HTERT RPE-1 (cell line): ENCODE results near the gene CAPZB.

Experiments
- in situ Hi-C: fragments of 300-500 bp; cut with MboI; formaldehyde crosslinking; loops from 4 replicates; pipeline ENCODE4 v1.14.3; 2020; ENCODE audit warnings: low sequenced_read_pairs

Gene CAPZB

DNA sequence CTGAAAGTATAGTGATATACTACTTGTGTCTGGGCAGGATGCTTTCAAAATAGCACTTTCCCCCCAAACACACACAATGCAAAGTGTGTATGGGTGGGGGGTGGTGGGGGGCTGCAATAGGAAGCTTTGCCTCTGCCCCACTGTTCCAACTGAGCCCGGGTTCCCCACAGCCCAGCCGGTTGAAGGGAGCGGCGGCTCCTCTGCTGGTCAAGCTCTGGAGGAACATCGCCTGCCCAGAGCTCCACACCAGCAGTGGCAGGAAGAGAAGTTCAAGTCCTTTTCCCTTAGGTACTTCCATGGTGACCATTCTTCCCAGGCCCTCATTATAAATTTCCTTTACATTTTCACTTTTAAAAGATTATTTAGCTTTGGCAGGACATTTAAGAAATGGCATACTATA is 74.9 kb downstream of the CAPZB start:
- in situ Hi-C loops: no loop called here

DNA sequence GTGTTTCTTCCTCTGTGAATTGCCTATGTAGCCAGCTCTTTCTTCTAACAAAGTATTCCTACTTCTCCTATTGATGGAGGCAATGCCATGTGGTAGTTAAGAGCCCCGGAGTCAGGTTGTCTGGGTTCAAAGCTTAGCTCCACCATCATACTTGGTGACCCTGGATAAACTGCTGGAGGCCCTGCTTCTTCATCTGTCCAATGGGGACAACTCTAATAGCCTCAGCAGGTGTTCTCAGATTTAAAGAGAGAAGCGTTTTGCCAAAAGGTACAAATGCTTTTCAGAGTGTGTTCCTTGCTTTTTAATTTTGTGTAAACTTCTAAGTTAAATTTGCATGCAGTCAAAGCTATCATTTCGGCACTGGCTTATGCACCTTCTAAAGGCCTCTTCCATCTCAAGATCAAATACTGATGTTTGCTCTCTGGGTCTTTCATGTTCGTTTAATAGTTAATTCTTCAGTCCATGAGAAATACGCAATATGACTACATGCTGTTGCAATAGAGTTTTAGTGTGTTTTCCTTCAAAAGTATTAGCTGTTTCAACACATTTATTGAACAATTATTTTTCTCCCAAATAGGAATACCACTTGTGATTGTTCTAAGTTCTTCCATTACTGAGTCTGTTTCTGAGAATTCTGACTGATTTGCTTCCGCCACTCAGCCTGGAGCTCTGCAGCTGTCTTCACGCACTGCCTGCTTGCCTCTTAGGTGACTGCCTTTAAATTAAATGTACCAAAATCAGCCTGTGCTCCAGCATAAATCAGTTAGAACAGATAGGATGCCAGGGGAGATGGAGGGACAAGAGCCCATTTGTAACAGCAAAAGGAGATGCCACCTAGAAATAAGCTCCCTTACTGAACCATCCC is 75.6 kb downstream of the CAPZB start:
- in situ Hi-C loops: no loop called here

GRCh38 chr1:19407494-19408096 is 77.7 kb downstream of the CAPZB start:
- in situ Hi-C loops: no loop called here

DNA sequence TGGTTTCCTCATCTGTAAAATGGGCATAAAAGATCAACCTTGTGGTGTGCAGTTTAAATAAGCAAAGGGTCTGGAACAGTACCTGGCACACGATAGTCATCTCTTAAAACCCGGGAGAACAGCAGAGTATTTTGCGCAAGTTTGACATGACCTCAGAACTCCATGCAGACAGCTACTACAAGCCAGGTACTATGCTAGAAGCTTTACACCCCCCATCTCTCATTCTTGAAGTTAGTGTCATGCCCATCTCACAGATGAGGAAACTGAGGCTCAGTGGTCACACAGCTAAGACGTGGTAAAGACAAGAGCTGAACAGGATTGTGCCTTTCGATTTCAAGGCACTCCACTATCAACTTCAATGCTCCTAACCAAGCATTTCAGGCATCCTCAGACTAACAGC is 78.7 kb downstream of the CAPZB start:
- in situ Hi-C loops: no loop called here

DNA sequence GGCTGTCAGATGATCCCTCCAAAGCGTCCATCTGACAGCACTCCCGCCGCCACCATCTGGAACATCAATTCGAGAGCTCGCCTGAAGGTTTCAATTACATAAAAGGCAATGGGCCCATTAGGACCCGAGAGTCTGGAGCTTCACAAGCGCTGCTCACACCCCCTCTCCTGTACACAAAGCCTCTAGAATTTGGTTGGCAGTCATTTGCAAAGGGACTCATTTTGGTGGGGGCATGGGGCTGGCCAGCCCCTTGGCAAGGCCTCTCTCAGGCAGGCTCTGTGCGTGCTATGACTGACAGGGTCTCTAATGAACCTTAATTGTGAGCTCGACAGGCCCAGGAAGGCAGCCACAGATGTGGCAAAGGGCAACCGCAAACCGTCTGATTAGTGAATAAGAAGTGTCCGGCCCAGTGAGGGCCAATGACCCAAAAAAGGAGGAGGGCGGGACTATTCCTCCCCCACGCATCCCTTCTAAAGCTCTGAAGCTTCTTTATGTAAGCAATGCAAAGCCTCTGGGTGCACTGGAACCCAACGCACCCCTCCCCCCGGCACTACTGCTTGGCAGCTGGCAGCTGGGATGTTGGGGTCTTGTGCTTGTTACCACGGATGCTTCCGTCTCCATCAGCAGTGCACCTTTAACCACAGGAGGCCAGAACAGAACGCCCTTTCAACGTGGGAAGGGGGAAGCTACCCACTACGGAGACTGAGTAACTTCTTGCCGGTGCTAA is 79.4 kb downstream of the CAPZB start:
- in situ Hi-C loops: no loop called here

DNA sequence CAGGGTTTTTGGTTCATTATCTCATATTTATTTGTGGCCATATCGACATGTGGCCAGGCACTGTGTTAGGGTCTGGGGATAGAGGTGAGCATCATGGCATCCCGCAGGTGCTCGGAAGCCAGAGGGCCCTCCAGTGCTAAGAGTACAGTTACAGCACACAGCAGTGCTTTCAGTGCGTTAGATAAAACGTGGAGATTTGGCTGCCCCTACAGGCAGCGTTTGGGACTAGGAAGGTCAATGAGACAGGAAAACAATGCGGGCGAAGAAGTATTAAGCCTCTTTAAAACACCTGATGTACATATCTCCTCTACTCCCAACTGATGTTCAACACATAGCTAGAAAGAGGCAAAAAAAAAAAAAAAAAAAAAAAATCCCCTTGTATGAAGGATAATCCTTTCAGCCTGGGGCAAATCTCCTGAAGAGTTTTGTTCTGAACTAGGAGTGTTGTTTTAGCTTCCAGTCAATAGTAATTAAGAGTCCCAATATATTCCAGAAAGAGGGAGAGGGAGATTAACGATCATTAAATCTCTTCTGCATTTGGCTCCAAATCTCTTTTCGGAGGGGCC is 80.1 kb downstream of the CAPZB start:
- in situ Hi-C loops: no loop called here

DNA sequence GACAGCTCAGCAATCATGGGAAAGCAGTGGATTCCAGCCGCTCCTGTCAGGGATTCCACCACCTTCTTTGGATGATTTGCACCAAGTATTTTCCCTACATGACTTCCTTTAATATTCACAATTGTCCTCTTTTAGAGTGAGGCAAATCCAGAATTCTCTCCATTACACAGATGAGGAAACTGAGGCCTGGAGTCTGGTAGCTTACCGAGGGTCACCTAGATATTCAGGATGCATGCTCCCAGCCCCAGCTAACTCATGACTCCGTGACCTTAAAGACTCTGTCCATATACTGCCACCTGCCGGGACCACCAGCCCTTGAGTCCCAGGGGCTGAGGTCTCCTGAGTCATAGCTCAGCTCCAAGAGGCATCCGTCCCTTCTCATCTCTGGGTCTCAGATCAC is 80.6 kb downstream of the CAPZB start:
- in situ Hi-C loops: no loop called here

GRCh38 chr1:19403256-19403655 is 82.1 kb downstream of the CAPZB start:
- in situ Hi-C loops: no loop called here

DNA sequence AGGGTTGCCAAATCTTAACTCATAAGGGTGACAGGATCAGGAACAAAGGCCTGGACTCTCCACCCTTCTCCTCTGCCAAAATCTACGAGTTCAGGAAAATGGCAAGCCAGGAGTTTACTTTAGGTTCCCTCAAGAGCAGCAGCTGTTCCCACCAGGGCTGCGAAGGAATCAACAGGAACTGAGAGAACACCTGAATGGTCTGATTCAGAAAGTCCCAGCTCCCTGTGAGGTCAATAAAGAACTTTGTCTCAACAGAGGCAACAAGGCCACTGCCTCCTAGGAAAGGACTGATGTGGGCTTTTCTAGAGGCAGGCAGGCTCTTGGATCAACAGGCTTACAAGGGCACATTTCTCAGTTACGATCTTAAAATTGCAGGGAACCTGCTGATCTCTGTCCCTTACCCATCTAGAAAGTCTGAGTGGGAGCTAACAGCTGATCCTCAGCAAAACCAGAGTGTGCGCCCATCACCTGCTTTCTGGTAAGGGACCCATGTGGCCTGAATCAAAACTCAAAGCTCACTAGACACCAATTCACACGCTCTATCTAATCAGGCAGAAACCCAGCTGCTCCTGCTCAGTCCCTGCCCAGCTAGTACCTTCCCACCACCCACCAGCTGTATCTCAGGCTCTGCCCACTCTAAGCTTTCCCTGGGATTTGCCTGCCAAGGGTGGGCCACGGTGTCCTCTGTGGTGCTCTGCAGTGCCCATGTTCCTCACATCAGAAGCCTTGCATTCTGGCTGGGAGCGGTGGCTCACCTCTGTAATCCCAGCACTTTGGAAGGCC is 83.1 kb downstream of the CAPZB start:
- in situ Hi-C loops: no loop called here

GRCh38 chr1:19401535-19401889 is 83.8 kb downstream of the CAPZB start:
- in situ Hi-C loops: no loop called here

- in situ Hi-C loops: no loop called here
Observed at GRCh38 chr1:19400875-19401534, 84.3 kb downstream of the CAPZB start.

DNA sequence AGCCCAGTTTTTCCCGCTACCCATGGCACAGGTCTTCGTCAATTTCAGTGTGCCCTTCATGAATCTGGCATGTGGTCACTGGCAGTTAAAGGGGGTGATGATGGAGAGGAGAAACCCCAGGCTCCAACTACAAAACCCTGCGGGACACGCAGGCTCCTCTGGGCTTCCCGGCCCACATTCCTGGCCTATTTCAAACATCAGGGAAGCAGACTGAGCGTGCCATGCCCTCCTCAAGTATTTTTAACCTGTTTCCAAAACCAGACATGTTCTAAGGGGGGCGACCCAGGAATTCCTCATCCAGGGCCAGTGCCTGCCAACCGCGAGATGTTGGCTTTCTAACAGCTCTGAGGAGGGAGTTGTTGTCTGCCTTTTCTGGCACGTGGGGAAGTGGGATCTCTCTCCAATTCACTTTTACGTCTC is 85.1 kb downstream of the CAPZB start:
- in situ Hi-C loops: no loop called here

- in situ Hi-C loops: no loop called here
Observed at GRCh38 chr1:19398309-19398760, 87.0 kb downstream of the CAPZB start.

- in situ Hi-C loops: no loop called here
Observed at GRCh38 chr1:19397217-19397945, 88.0 kb downstream of the CAPZB start.

DNA sequence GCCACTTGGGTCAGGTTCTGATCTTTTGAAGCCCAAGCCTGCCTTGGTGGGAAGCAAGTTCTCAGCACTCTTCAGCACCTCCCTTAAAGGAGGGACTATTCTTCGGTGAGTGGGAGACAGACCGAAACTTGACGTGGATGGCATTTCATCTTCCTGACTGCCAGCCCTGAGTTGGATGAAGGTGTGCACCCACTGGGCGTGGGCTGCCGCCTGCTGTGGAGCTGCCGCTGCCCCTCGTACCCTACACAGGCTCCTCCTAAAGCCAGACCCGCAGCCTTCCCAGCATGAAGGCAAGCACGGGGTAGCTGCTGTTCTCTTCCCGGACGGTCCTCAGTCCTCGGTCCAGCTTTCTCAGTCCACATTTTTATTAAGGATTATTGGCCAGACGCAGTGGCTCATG is 89.1 kb downstream of the CAPZB start:
- in situ Hi-C loops: no loop called here

DNA sequence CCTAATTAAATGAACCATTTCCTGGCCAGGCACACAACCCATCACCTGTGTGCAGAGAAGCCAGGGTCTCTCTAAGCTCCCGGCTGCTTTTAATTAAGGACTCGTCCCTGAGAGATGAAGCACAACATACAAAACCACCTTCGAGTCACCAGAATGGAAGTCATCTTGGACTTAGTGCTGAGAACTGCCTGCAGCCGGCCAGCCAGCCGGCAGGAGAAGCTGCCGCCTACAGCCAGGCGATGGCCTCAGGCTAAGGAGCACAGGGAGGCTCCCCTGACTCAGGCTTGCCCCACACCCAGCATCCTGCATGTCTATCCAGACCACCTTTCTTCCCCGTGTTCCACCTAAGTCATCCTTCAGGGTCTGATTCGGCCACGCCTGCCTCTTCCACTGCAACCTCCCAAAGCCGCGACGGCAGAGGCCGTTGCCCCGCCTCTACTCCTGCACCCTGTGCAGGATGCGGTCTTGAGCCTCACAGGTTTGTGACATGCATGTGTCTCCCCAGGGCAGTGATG is 89.6 kb downstream of the CAPZB start:
- in situ Hi-C loops: no loop called here

GRCh38 chr1:19393046-19393445 is 92.3 kb downstream of the CAPZB start:
- in situ Hi-C loops: no loop called here

- in situ Hi-C loops: no loop called here
Observed at GRCh38 chr1:19392221-19392620, 93.1 kb downstream of the CAPZB start.

DNA sequence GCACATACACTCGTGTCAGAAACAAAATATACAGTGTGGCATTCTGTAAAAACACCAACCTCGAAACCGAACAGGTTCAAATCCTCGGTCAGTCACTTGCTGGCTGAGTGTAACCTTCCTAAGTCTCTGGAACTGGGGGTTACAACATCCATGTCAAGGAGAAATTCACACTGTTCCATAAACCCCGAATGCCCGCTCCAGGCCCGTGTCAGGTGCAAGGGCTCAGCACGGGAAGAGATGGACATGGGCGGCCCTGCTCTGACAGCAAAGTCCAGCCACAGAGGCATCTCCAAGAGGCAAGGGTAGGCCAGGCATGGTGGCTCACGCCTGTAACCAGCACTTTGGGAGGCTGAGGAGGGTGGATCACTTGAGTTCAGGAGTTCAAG is 93.8 kb downstream of the CAPZB start:
- in situ Hi-C loops: no loop called here
